Breast epithelium (tissue), 4 donors: Measurements from ENCODE around the gene CCDC85A. TPM values are rescaled to one million over a fixed set of nuclear protein-coding genes. Genes with fewer than 3 reads are reported as not detected.

Source experiments
- DNase-seq, 2 donors: peaks; one replicate each; pipeline ENCODE4 v3.0.0-alpha.2; 2019; ENCODE audit warnings: low spot score in 2 of 2
- H3K27ac ChIP-seq, 2 donors: fragments of 200-600 bp; sonication (generic) in 1 of 2; one replicate each; pipeline ENCODE4 v1.5.1; 2016 to 2019; ENCODE audit warnings: mild to moderate bottlenecking in 1 of 2
- H3K27me3 ChIP-seq, 2 donors: fragments of 200-600 bp; sonication (generic) in 1 of 2; one replicate each; pipeline versions ENCODE4 v1.5.1 to v1.6.0; 2017 to 2019; ENCODE audit warnings: control low read depth in 1 of 2, mild to moderate bottlenecking in 1 of 2
- H3K36me3 ChIP-seq: fragments of 200-600 bp; one replicate; pipeline ENCODE4 v1.5.1; 2019
- H3K4me1 ChIP-seq, 2 donors: fragments of 200-600 bp; sonication (generic); one replicate each; pipeline ENCODE4 v1.5.1; 2016 to 2019; ENCODE audit warnings: control low read depth in 1 of 2
- H3K4me3 ChIP-seq, 3 donors: fragments of 200-600 bp; sonication (generic); 1 replicate in 2 of 3; 2 replicates in 1 of 3; pipeline ENCODE4 v1.5.1; 2016 to 2019; ENCODE audit warnings: mild to moderate bottlenecking in 3 of 3, moderate library complexity in 2 of 3
- H3K9me3 ChIP-seq, 2 donors: fragments of 200-600 bp; sonication (generic) in 1 of 2; one replicate each; pipeline ENCODE4 v1.5.1; 2016 to 2019; ENCODE audit warnings: control low read depth in 1 of 2
- POLR2A ChIP-seq: fragments of 450-650 bp; IDR thresholded peaks from one replicate; pipeline ENCODE4 v1.6.1; 2016; ENCODE audit warnings: antibody characterized with exemption, mild to moderate bottlenecking, moderate library complexity
- POLR2AphosphoS5 ChIP-seq, 3 donors: sonication (generic); formaldehyde crosslinking; IDR thresholded peaks; one replicate each; pipeline ENCODE4 v1.6.1; 2017; ENCODE audit warnings: antibody characterized with exemption in 3 of 3
- intact Hi-C: fragments of 100-400 bp; cut with DNase I; formaldehyde crosslinking; loops from one replicate; pipeline ENCODE4 v1.15.1; 2023; ENCODE audit warnings: low total_unique reads
- total RNA-seq, 3 donors: library from RNA; depleted of rRNA; stranded (reverse); fragments of >200 nt; gene quantifications; one replicate each; pipeline ENCODE4 v1.1.0, GENCODE V29; 2016
- TF ChIP-seq, protein P1 (sequence below), 3 donors: fragments of 450-650 bp; IDR thresholded peaks; one replicate each; pipeline ENCODE4 v1.5.1; 2016 to 2017; ENCODE audit warnings: antibody characterized with exemption in 3 of 3, mild to moderate bottlenecking in 3 of 3, moderate library complexity in 3 of 3

The CCDC85A gene
- total RNA-seq, 3 donors from 2014 or later = 3.1 to 11.5 (median 7.5) TPM

DNA sequence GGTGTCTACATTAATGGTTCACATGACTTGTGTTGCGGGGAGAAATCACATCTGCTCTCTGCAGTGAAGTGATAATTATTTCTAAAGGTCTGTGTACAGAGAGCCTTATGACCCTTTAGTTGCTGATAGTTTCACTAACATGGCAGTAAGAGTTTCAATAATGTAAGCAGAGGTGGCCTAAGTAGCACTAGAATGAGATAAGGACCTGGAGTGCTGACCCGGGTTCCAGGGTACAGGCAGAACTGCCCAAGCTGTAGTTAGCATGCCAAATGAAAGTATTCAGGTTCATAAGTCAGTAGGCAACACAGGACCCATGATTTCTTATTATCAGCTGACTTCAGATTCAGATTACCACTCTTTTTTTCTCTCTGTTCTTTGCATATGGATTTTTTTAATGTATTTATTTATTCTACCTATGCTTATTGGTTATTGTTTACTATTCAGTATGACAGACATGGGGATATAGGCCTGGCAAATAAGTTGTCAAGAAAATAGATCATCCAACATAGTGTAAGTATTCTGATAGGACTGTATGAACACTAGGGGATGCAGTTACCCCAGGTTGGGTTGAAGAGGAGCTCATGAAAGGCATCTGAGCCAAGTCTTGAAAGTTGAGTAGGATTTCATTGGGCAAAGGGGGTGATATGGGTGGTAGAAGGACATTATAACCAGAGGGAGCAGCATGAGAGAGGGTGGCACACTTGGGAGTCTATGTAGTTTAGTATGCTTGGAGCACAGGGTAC lies 105.2 kb downstream of the CCDC85A start:
- DNase-seq = no peak
- Histone ChIP-seq H3K27ac (no peak overlapping the region), H3K4me3 (no peak overlapping the region), H3K36me3 (no peaks in the 10 kb centered on the region), H3K4me1 (no peaks in the 10 kb centered on the region), H3K27me3 (no peaks in the 10 kb centered on the region), H3K9me3 (no peaks in the 10 kb centered on the region)
- TF ChIP-seq, protein P1, sequence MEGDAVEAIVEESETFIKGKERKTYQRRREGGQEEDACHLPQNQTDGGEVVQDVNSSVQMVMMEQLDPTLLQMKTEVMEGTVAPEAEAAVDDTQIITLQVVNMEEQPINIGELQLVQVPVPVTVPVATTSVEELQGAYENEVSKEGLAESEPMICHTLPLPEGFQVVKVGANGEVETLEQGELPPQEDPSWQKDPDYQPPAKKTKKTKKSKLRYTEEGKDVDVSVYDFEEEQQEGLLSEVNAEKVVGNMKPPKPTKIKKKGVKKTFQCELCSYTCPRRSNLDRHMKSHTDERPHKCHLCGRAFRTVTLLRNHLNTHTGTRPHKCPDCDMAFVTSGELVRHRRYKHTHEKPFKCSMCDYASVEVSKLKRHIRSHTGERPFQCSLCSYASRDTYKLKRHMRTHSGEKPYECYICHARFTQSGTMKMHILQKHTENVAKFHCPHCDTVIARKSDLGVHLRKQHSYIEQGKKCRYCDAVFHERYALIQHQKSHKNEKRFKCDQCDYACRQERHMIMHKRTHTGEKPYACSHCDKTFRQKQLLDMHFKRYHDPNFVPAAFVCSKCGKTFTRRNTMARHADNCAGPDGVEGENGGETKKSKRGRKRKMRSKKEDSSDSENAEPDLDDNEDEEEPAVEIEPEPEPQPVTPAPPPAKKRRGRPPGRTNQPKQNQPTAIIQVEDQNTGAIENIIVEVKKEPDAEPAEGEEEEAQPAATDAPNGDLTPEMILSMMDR (IDR thresholded peaks at IDR 0.05) = no peak
- no peak for TF ChIP-seq POLR2AphosphoS5 (IDR thresholded peaks at IDR 0.05)
- no peak for TF ChIP-seq POLR2A
- intact Hi-C loops = no loop called here

DNA sequence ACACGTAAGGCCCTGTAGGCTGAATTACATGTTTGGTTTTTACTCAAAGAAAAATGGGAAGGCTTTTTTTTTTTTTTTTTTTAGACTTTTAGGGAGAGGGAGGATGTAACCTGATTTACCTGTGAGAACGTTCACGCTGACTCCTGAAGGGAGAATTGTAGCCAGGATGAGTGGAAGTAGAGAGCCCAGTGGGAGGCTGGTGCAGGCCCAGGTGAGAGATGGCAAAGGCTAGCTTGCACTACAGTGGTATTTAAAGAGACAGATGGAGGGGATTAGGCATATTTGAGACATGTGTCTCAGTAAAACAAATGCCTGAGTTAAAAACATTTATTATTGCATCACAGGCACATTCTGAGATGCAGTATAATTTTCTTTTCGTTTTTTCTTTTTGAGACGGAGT lies 107.9 kb downstream of the CCDC85A start:
- TF ChIP-seq, protein P1 (IDR thresholded peaks at IDR 0.05) = no peak
- no peak for TF ChIP-seq POLR2A
- TF ChIP-seq POLR2AphosphoS5 (IDR thresholded peaks at IDR 0.05) = no peak
- intact Hi-C loops = no loop called here

DNA sequence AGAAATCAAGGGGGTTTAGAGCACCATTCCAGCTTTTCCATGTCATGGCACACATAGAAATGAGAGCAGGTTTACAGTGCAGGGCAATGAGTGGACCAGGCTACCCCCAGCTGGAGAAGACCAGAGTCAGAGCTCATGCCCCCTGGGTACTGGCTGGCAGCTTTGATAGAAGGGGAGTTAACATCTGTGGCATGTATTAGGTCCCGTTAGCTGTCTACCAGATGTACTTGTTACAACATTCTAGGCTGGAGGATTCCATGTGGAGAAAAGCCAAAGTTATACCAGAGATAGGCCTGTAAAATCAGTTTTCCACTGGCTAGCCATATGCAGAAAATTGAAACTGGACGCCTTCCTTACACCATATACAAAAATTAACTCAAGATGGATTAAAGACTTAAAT lies 109.2 kb downstream of the CCDC85A start:
- H3K4me1 ChIP-seq = no peaks in the 10 kb centered on the region
- H3K36me3 ChIP-seq = no peaks in the 10 kb centered on the region
- intact Hi-C loops = no loop called here
- H3K27ac ChIP-seq = no peak overlapping the region
- TF ChIP-seq POLR2A (no peak), POLR2AphosphoS5 (IDR thresholded peaks at IDR 0.05) (no peak)
- TF ChIP-seq, protein P1 (IDR thresholded peaks at IDR 0.05) = no peak
- no peaks in the 10 kb centered on the region for H3K27me3 ChIP-seq
- H3K4me3 ChIP-seq = no peak overlapping the region
- DNase-seq = no peak
- H3K9me3 ChIP-seq = no peaks in the 10 kb centered on the region

More for the DNA sequence above, 107.9 kb downstream of the CCDC85A start:
- Histone ChIP-seq H3K27me3 (no peaks in the 10 kb centered on the region), H3K27ac (no peak overlapping the region), H3K36me3 (no peaks in the 10 kb centered on the region), H3K4me3 (no peak overlapping the region), H3K9me3 (no peaks in the 10 kb centered on the region), H3K4me1 (no peaks in the 10 kb centered on the region)
- DNase-seq = no peak

DNA sequence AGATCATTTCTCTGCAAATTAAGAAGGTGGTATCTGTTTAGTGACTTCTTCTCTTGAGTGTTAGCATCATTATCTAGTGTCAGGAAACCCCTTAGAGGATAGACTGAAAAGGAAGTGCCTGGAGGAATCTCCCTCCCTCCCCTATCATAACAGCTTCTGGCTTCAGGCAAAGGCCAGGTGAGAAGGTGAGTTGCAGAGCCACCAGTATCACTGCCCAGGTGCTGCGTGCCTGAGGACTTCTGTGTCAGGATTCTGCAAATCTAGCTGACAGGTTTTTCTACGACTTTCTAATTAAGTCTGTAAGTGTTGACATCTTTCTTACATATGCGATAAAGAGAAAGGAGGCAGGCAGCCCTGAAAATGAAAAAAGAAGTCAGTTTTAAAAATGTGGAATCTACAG lies 111.9 kb downstream of the CCDC85A start:
- Histone ChIP-seq H3K27me3 (no peaks in the 10 kb centered on the region), H3K36me3 (no peaks in the 10 kb centered on the region), H3K4me3 (no peak overlapping the region), H3K9me3 (no peaks in the 10 kb centered on the region), H3K27ac (no peak overlapping the region), H3K4me1 (no peaks in the 10 kb centered on the region)
- intact Hi-C loops = no loop called here
- TF ChIP-seq POLR2AphosphoS5 (IDR thresholded peaks at IDR 0.05) (no peak), POLR2A (no peak)
- TF ChIP-seq, protein P1 (IDR thresholded peaks at IDR 0.05) = no peak
- no peak for DNase-seq

DNA sequence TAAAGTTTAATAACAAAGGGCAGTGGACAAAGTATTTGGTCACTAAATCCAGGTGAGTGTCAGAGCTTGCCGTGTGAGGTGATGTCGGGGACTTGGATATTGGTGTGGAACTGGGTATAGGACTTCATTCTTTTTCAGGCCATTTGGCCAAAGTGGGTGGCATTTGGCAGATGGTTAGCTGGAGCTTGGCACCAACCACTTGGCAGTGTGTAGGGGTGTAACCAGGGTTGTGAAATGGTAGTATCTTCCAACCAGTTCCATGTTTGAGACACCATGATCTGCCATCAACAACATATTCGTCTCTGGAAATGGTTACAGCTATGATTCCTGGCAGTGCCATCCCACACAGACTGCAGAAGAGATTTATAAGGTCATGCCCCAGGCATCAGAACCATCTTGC lies 113.9 kb downstream of the CCDC85A start:
- Histone ChIP-seq H3K9me3 (no peaks in the 10 kb centered on the region), H3K4me3 (no peak overlapping the region), H3K4me1 (no peaks in the 10 kb centered on the region), H3K36me3 (no peaks in the 10 kb centered on the region), H3K27ac (no peak overlapping the region), H3K27me3 (no peaks in the 10 kb centered on the region)
- intact Hi-C loops = no loop called here
- DNase-seq = no peak
- no peak for TF ChIP-seq POLR2AphosphoS5 (IDR thresholded peaks at IDR 0.05)
- no peak for TF ChIP-seq POLR2A
- TF ChIP-seq, protein P1 (IDR thresholded peaks at IDR 0.05) = no peak
